ENCODE measurements around the gene ANKRD6. TPM values are rescaled to one million over a fixed set of nuclear protein-coding genes. Genes with fewer than 3 reads are reported as not detected.

ANKRD6 gene
- total RNA-seq, 1 experiment from 2014 or later: 5.6 TPM

- no peak overlapping the region for H4K8ac ChIP-seq (replicated peaks; ENCODE audit: insufficient read length, low read depth, low read length)
- H3K4ac ChIP-seq (ENCODE audit: low read depth, low read length): no peak overlapping the region
- Mint-ChIP-seq H3K36me3 (ENCODE audit: insufficient read depth in 1 of 3, low read depth in 3 of 3) (no peaks in the 10 kb centered on the region), H3K9me3 (no peaks in the 10 kb centered on the region; a peak in 1 of 5 replicates), H3K27me3 (ENCODE audit: low read depth) (peaks cover 62% of the 10 kb centered on the region), H3K4me1 (peaks cover 49 to 53% of the 10 kb centered on the region in 2 experiments), H3K27ac (peak overlapping the region in 2 of 3 experiments; percentile 89 to 93; a peak in 4 of 7 replicates), H3K4me3 (peak overlapping the region; percentile 79 to 90)
- H3K4me1 ChIP-seq (ENCODE audit: insufficient read depth, low read length): peaks cover 12% of the 10 kb centered on the region
- no peak overlapping the region for H3K14ac ChIP-seq (ENCODE audit: insufficient read depth, low read length)
- H3K79me2 ChIP-seq (ENCODE audit: insufficient read depth, low read length): peaks cover 1% of the 10 kb centered on the region; the same call in 1 of the 2 replicates
- no peak overlapping the region for H4K91ac ChIP-seq (ENCODE audit: insufficient read length, low read depth, low read length)
- H4K5ac ChIP-seq (ENCODE audit: insufficient read length, low read depth, low read length): no peak overlapping the region
- peaks cover 5% of the 10 kb centered on the region; the same call in 1 of the 2 replicates for H3K27me3 ChIP-seq (ENCODE audit: insufficient read depth, low read length)
- H4K20me1 ChIP-seq (ENCODE audit: control insufficient read depth, insufficient read depth, insufficient read length): no peaks in the 10 kb centered on the region
- H3K56ac ChIP-seq (ENCODE audit: insufficient read length, low read depth, low read length): no peak overlapping the region
- no peak overlapping the region for H2AK5ac ChIP-seq (ENCODE audit: insufficient read length, low read length)
- H3K23ac ChIP-seq (ENCODE audit: insufficient read length, low read depth, low read length): no peak overlapping the region
- H2BK12ac ChIP-seq (ENCODE audit: insufficient read length, low read depth, low read length): no peak overlapping the region
- H3K9ac ChIP-seq (ENCODE audit: extremely low read depth, insufficient read length, low read length): no peak overlapping the region
- TF ChIP-seq, protein P1, sequence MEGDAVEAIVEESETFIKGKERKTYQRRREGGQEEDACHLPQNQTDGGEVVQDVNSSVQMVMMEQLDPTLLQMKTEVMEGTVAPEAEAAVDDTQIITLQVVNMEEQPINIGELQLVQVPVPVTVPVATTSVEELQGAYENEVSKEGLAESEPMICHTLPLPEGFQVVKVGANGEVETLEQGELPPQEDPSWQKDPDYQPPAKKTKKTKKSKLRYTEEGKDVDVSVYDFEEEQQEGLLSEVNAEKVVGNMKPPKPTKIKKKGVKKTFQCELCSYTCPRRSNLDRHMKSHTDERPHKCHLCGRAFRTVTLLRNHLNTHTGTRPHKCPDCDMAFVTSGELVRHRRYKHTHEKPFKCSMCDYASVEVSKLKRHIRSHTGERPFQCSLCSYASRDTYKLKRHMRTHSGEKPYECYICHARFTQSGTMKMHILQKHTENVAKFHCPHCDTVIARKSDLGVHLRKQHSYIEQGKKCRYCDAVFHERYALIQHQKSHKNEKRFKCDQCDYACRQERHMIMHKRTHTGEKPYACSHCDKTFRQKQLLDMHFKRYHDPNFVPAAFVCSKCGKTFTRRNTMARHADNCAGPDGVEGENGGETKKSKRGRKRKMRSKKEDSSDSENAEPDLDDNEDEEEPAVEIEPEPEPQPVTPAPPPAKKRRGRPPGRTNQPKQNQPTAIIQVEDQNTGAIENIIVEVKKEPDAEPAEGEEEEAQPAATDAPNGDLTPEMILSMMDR (conservative IDR thresholded peaks at IDR 0.05): no peak
- peak overlapping the region; percentile 97 for H3K4me2 ChIP-seq (ENCODE audit: insufficient read depth, insufficient read length, low read length)
- no peak overlapping the region for H2BK120ac ChIP-seq (ENCODE audit: low read depth, low read length, poor library complexity, severe bottlenecking)
- no CpG with 5 or more reads among the region's 10 CpGs for WGBS (ENCODE audit: extremely low coverage, insufficient read length, low lambda C conversion rate)
- no peak overlapping the region for H3T11ph ChIP-seq (ENCODE audit: low read length)
- H3K9me3 ChIP-seq (ENCODE audit: control insufficient read depth, low read depth, low read length): no peaks in the 10 kb centered on the region
- DNase-seq: no peak
- no peak overlapping the region for H3K18ac ChIP-seq (ENCODE audit: insufficient read length, low read depth, low read length)
- H3K23me2 ChIP-seq (ENCODE audit: insufficient read length, low read depth, low read length, poor library complexity, severe bottlenecking): peaks cover 23% of the 10 kb centered on the region
- no peak overlapping the region for H2BK20ac ChIP-seq (ENCODE audit: low read depth, low read length, poor library complexity, severe bottlenecking)
- no peak overlapping the region for H2AFZ ChIP-seq (ENCODE audit: low read length)
- H2BK15ac ChIP-seq (ENCODE audit: low read depth, low read length): no peak overlapping the region
- no peak overlapping the region for H2BK5ac ChIP-seq (ENCODE audit: insufficient read length, low read length)
- H3K27ac ChIP-seq (ENCODE audit: insufficient read length, low read depth, low read length): no peak overlapping the region
- H3K79me1 ChIP-seq (ENCODE audit: insufficient read depth, low read depth, low read length, poor library complexity, severe bottlenecking): no peaks in the 10 kb centered on the region
Measured at GRCh38 chr6:89410231-89410761, 22.7 kb upstream of the ANKRD6 start.
